ENCODE measurements around the gene DGKB. TPM values are rescaled to one million over a fixed set of nuclear protein-coding genes. Genes with fewer than 3 reads are reported as not detected.

DGKB gene
- total RNA-seq, 1 donor from 2014 or later, result 0.32 TPM

DNA sequence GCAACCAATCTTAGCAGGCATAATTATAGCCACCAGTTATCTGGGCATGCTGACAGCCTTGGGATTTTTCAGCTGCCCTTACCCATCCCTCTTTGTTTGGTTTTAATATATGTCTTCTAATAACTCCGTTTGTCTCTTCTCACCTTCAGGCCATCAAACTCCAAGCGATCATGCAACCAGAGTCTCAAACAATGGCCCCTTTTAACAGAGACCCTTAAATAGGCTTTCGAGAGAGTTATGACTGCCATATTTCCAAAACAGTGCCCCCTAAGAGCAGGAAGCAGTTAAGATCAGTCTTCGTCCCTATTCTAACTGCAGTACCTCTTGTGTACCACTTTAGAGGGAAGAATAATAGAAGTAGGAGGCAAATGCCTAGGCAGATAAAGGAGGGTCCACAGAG lies 157.5 kb downstream of the DGKB start:
- peaks cover 18% of the 10 kb centered on the region for H3K4me1 Mint-ChIP-seq (ENCODE audit: unreplicated experiment)
- H3K4me3 Mint-ChIP-seq (ENCODE audit: unreplicated experiment), result no peak overlapping the region
- no peak overlapping the region for H3K27ac Mint-ChIP-seq (ENCODE audit: unreplicated experiment)
- no peak for DNase-seq (ENCODE audit: extremely low spot score, unreplicated experiment)
- TF ChIP-seq CTCF (IDR thresholded peaks at IDR 0.05), result no peak
- peaks cover 7% of the 10 kb centered on the region for H3K36me3 Mint-ChIP-seq (ENCODE audit: unreplicated experiment)
- no peaks in the 10 kb centered on the region for H3K27me3 Mint-ChIP-seq (ENCODE audit: unreplicated experiment)
- H3K9me3 Mint-ChIP-seq (ENCODE audit: unreplicated experiment), result peaks cover 27% of the 10 kb centered on the region

- H3K36me3 Mint-ChIP-seq (ENCODE audit: unreplicated experiment), result peaks cover 7% of the 10 kb centered on the region
- H3K9me3 Mint-ChIP-seq (ENCODE audit: unreplicated experiment), result peaks cover 27% of the 10 kb centered on the region
Observed at GRCh38 chr7:14740606-14741005, 161.9 kb downstream of the DGKB start.

DNA sequence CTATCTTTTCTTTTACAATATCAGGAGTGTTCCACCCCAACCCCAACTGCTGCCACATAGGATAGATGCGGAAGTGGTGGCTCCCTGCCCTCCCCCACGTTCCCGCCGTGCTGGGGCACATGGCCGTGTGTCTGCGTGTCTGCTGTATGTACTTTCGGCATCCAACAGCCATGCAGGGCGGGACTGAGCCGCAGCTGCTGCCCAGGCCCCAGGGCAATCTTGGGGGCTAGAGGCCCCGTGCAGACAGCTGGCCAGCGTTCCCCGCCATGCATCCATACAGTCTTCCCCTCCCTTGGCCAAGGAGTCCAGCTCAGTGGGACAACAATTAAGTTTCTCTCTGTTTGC lies 162.7 kb downstream of the DGKB start:
- Mint-ChIP-seq H3K4me1 (ENCODE audit: unreplicated experiment) (no peaks in the 10 kb centered on the region), H3K4me3 (ENCODE audit: unreplicated experiment) (no peak overlapping the region), H3K27ac (ENCODE audit: unreplicated experiment) (no peak overlapping the region), H3K9me3 (ENCODE audit: unreplicated experiment) (peaks cover 27% of the 10 kb centered on the region), H3K36me3 (ENCODE audit: unreplicated experiment) (peaks cover 7% of the 10 kb centered on the region), H3K27me3 (ENCODE audit: unreplicated experiment) (no peaks in the 10 kb centered on the region)
- no peak for TF ChIP-seq CTCF (IDR thresholded peaks at IDR 0.05)
- DNase-seq (ENCODE audit: extremely low spot score, unreplicated experiment), result no peak

More at GRCh38 chr7:14740606-14741005, 161.9 kb downstream of the DGKB start:
- DNase-seq (ENCODE audit: extremely low spot score, unreplicated experiment), result no peak
- H3K4me1 Mint-ChIP-seq (ENCODE audit: unreplicated experiment), result no peaks in the 10 kb centered on the region
- H3K27me3 Mint-ChIP-seq (ENCODE audit: unreplicated experiment), result no peaks in the 10 kb centered on the region
- H3K4me3 Mint-ChIP-seq (ENCODE audit: unreplicated experiment), result no peak overlapping the region
- no peak overlapping the region for H3K27ac Mint-ChIP-seq (ENCODE audit: unreplicated experiment)
- no peak for TF ChIP-seq CTCF (IDR thresholded peaks at IDR 0.05)

DNA sequence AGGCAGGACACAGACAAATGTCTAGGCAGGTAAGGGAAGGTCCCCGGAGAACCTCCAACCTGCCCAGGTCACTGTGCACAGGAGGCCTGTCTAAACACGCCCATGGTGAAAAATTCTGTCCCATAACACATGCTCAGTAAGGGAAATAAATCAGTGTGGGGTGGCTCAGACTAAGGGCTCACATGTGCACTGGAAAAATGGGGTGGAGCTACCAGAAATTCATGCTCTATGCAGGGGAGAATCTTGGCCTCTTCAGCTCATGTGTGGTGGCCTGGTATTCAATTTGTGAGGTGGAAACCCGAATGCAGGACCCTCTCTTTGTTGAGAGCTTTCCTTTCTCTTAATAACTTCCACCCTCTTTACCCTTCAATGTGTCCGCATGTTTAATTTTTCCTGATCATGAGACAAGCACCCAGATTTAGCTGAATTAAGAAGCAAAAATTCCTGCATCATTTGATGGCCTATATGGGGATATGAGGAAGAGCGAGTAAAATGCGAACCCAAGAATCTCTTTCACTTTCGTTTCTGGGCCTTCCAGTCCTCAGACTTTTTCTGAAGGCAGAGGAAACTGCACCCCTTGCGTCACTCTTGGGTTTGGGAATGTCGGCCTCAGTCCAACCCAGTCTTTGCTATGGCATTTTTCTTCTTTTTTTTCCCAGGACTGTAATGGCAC lies 163.2 kb downstream of the DGKB start:
- no peak for DNase-seq (ENCODE audit: extremely low spot score, unreplicated experiment)
- H3K27ac Mint-ChIP-seq (ENCODE audit: unreplicated experiment), result no peak overlapping the region

GRCh38 chr7:14738086-14738485 lies 164.5 kb downstream of the DGKB start:
- no peak for TF ChIP-seq CTCF (IDR thresholded peaks at IDR 0.05)
- no peak for DNase-seq (ENCODE audit: extremely low spot score, unreplicated experiment)
- H3K9me3 Mint-ChIP-seq (ENCODE audit: unreplicated experiment), result peaks cover 16% of the 10 kb centered on the region
- no peaks in the 10 kb centered on the region for H3K27me3 Mint-ChIP-seq (ENCODE audit: unreplicated experiment)
- H3K4me1 Mint-ChIP-seq (ENCODE audit: unreplicated experiment), result no peaks in the 10 kb centered on the region
- H3K27ac Mint-ChIP-seq (ENCODE audit: unreplicated experiment), result no peak overlapping the region
- no peak overlapping the region for H3K4me3 Mint-ChIP-seq (ENCODE audit: unreplicated experiment)
- H3K36me3 Mint-ChIP-seq (ENCODE audit: unreplicated experiment), result peaks cover 7% of the 10 kb centered on the region

More for the DNA sequence above, 163.2 kb downstream of the DGKB start:
- no peak for TF ChIP-seq CTCF (IDR thresholded peaks at IDR 0.05)
- Mint-ChIP-seq H3K36me3 (ENCODE audit: unreplicated experiment) (peaks cover 7% of the 10 kb centered on the region), H3K27me3 (ENCODE audit: unreplicated experiment) (no peaks in the 10 kb centered on the region), H3K4me1 (ENCODE audit: unreplicated experiment) (no peaks in the 10 kb centered on the region), H3K9me3 (ENCODE audit: unreplicated experiment) (peaks cover 27% of the 10 kb centered on the region), H3K4me3 (ENCODE audit: unreplicated experiment) (no peak overlapping the region)

All from osteocyte (in vitro differentiated cells).